GM21529 (cell line): ENCODE measurements around the gene GPT2.

Experiments
- ATAC-seq: cut with Tn5 transposase; IDR thresholded peaks from one replicate; pipeline ENCODE4 v1.9.1; 2021; ENCODE audit not compliant: unreplicated experiment

Gene GPT2

GRCh38 chr16:46961373-46962353 is 77.5 kb downstream of the GPT2 start:
- no peak for ATAC-seq

GRCh38 chr16:46962629-46963028 is 78.5 kb downstream of the GPT2 start:
- no peak for ATAC-seq

GRCh38 chr16:46968063-46968435 is 83.9 kb downstream of the GPT2 start:
- no peak for ATAC-seq

GRCh38 chr16:46970089-46970488 is 85.9 kb downstream of the GPT2 start:
- ATAC-seq: no peak

- no peak for ATAC-seq
Measured at GRCh38 chr16:46971271-46971670, 87.1 kb downstream of the GPT2 start.

GRCh38 chr16:46972429-46973206 is 88.5 kb downstream of the GPT2 start:
- peak; percentile 46 for ATAC-seq

GRCh38 chr16:46973207-46973995 is 89.2 kb downstream of the GPT2 start, which contains the start of gene DNAJA2:
TSS of gene DNAJA2 (minus strand) at chr16:46973674. CDS start at chr16:46973572, 102 bp downstream.
- peak; percentile 87 for ATAC-seq

GRCh38 chr16:46973996-46974324 is 89.8 kb downstream of the GPT2 start:
- no peak for ATAC-seq

GRCh38 chr16:46974352-46974751 is 90.2 kb downstream of the GPT2 start:
- ATAC-seq: no peak

GRCh38 chr16:46975165-46975564 is 91.0 kb downstream of the GPT2 start:
- no peak for ATAC-seq

GRCh38 chr16:46975908-46976470 is 91.8 kb downstream of the GPT2 start:
- no peak for ATAC-seq

GRCh38 chr16:46976550-46976949 is 92.4 kb downstream of the GPT2 start:
- ATAC-seq: no peak
